IPS-20b (cell line): ENCODE measurements around the gene TCF7L1.

Source experiments
- H3K27ac ChIP-seq: one replicate; pipeline ENCODE4 v1.5.1; 2013; ENCODE audit warnings: low read length
- H3K27me3 ChIP-seq: 2 replicates; pipeline ENCODE4 v1.6.1; 2013; ENCODE audit warnings: mild to moderate bottlenecking, low read length, inconsistent platforms; ENCODE audit not compliant: insufficient read depth
- H3K36me3 ChIP-seq: 2 replicates; pipeline ENCODE4 v1.6.1; 2013; ENCODE audit warnings: low read depth, mild to moderate bottlenecking, inconsistent platforms, low read length, moderate library complexity; ENCODE audit not compliant: insufficient read depth
- H3K4me1 ChIP-seq: 2 replicates; pipeline ENCODE4 v1.6.1; 2013; ENCODE audit warnings: mild to moderate bottlenecking, control low read depth, inconsistent platforms, low read length, moderate library complexity; ENCODE audit not compliant: insufficient read depth
- H3K4me3 ChIP-seq: 2 replicates; pipeline ENCODE4 v1.5.1; 2013; ENCODE audit warnings: mild to moderate bottlenecking, low read length, inconsistent platforms
- H3K9ac ChIP-seq: 2 replicates; pipeline ENCODE4 v1.6.1; 2013; ENCODE audit warnings: low read depth, mild to moderate bottlenecking, inconsistent platforms, low read length, moderate library complexity
- H3K9me3 ChIP-seq: 2 replicates; pipeline ENCODE4 v1.6.1; 2013; ENCODE audit warnings: mild to moderate bottlenecking, low read depth, low read length, inconsistent platforms; ENCODE audit not compliant: insufficient read depth

TCF7L1 gene

GRCh38 chr2:85355073-85355410 is 221.8 kb downstream of the TCF7L1 start:
- Histone ChIP-seq H3K27me3 (no peaks in the 10 kb centered on the region), H3K9me3 (no peaks in the 10 kb centered on the region), H3K4me3 (peak overlapping the region; percentile 99), H3K36me3 (peaks cover 23% of the 10 kb centered on the region; the same call in 1 of the 2 replicates), H3K4me1 (no peaks in the 10 kb centered on the region), H3K27ac (peak overlapping the region; percentile 69), H3K9ac (peak overlapping the region; percentile 93)

- H3K4me3 ChIP-seq = peak overlapping the region; percentile 99
- peaks cover 18% of the 10 kb centered on the region; the same call in 1 of the 2 replicates for H3K36me3 ChIP-seq
- H3K9me3 ChIP-seq = no peaks in the 10 kb centered on the region
- H3K4me1 ChIP-seq = no peaks in the 10 kb centered on the region
- peak overlapping the region; percentile 93; the same call in 1 of the 2 replicates for H3K9ac ChIP-seq
- no peak overlapping the region for H3K27ac ChIP-seq
- no peaks in the 10 kb centered on the region for H3K27me3 ChIP-seq
Measured at GRCh38 chr2:85355521-85355920, 222.3 kb downstream of the TCF7L1 start.

GRCh38 chr2:85356186-85356585 is 223.0 kb downstream of the TCF7L1 start:
- Histone ChIP-seq H3K27ac (no peak overlapping the region), H3K4me1 (no peaks in the 10 kb centered on the region), H3K4me3 (no peak overlapping the region), H3K36me3 (0 out of 2 replicates have a peak, but pooled peaks cover 13% of the 10 kb centered on the region), H3K9ac (no peak overlapping the region), H3K9me3 (no peaks in the 10 kb centered on the region), H3K27me3 (no peaks in the 10 kb centered on the region)

GRCh38 chr2:85357736-85358135 is 224.5 kb downstream of the TCF7L1 start:
- H3K27ac ChIP-seq = no peak overlapping the region

More at GRCh38 chr2:85357736-85358135, 224.5 kb downstream of the TCF7L1 start:
- no peak overlapping the region for H3K9ac ChIP-seq
- H3K36me3 ChIP-seq = 0 out of 2 replicates have a peak, but pooled peaks cover 13% of the 10 kb centered on the region
- H3K4me1 ChIP-seq = no peaks in the 10 kb centered on the region
- H3K9me3 ChIP-seq = no peaks in the 10 kb centered on the region
- no peaks in the 10 kb centered on the region for H3K27me3 ChIP-seq
- H3K4me3 ChIP-seq = no peak overlapping the region
